ENCODE measurements around the gene PAF1.

- TF ChIP-seq POLR2AphosphoS5 (IDR thresholded peaks at IDR 0.05) (no peak), REST (IDR thresholded peaks at IDR 0.05; ENCODE audit: borderline replicate concordance) (no peak), CTCF (IDR thresholded peaks at IDR 0.05; ENCODE audit: poor library complexity, severe bottlenecking) (no peak)
These were observed 505 bp downstream of the PAF1 start for GRCh38 chr19:39390451-39390750.

All from neural cell (in vitro differentiated cells).